ENCODE data around the gene PI4K2A.

Gene PI4K2A

GRCh38 chr10:97648562-97649404 is 8.3 kb downstream of the PI4K2A start:
- peak; percentile 92 for ATAC-seq

DNA sequence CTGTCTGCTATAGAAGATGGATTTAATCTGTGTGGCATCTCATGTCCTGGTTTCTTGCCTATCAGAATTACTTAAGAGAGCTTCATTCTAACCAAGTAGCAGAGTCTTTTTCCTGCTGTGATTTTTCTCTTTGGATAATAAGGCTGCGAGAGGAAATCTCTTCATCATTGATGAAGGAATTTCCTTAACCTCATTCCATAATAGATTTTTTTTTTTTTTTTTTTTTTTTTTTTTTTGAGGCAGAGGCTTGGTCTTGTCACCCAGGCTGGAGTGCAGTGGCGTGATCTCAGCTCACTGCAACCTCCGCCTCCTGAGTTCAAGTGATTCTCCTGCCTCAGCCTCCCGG is 8.9 kb downstream of the PI4K2A start:
- peak; percentile 11; the same call in 2 of the 3 replicates for ATAC-seq

More at GRCh38 chr10:97648562-97649404, 8.3 kb downstream of the PI4K2A start:
- no peak for TF ChIP-seq ZNF70 (CRISPR knock-in tag; IDR thresholded peaks at IDR 0.05)
- no peak for TF ChIP-seq CSDC2 (CRISPR knock-in tag; IDR thresholded peaks at IDR 0.05)
- no peak for TF ChIP-seq CSRNP3 (CRISPR knock-in tag; IDR thresholded peaks at IDR 0.05)
- no peak for TF ChIP-seq BACH2 (CRISPR knock-in tag; IDR thresholded peaks at IDR 0.05; ENCODE audit: borderline replicate concordance)
- TF ChIP-seq ZFP30 (CRISPR knock-in tag; IDR thresholded peaks at IDR 0.05) = no peak
- no peak for TF ChIP-seq ARNTL (CRISPR knock-in tag; IDR thresholded peaks at IDR 0.05; ENCODE audit: borderline replicate concordance, low read depth)
- TF ChIP-seq, protein P1, sequence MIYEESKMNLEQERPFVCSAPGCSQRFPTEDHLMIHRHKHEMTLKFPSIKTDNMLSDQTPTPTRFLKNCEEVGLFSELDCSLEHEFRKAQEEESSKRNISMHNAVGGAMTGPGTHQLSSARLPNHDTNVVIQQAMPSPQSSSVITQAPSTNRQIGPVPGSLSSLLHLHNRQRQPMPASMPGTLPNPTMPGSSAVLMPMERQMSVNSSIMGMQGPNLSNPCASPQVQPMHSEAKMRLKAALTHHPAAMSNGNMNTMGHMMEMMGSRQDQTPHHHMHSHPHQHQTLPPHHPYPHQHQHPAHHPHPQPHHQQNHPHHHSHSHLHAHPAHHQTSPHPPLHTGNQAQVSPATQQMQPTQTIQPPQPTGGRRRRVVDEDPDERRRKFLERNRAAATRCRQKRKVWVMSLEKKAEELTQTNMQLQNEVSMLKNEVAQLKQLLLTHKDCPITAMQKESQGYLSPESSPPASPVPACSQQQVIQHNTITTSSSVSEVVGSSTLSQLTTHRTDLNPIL (CRISPR knock-in tag; IDR thresholded peaks at IDR 0.05; ENCODE audit: low read depth) = no peak
- no peak for TF ChIP-seq ZNF565 (CRISPR knock-in tag; conservative IDR thresholded peaks at IDR 0.05; ENCODE audit: low read depth)
- no peak for TF ChIP-seq TCF4 (CRISPR knock-in tag; IDR thresholded peaks at IDR 0.05; ENCODE audit: borderline replicate concordance)
- no peak for TF ChIP-seq OSR1 (CRISPR knock-in tag; IDR thresholded peaks at IDR 0.05)
- TF ChIP-seq ISL1 (CRISPR knock-in tag; IDR thresholded peaks at IDR 0.05) = no peak
- TF ChIP-seq ZNF8 (CRISPR knock-in tag; IDR thresholded peaks at IDR 0.05) = no peak
- no peak for TF ChIP-seq POU6F1 (CRISPR knock-in tag; IDR thresholded peaks at IDR 0.05; ENCODE audit: borderline replicate concordance, low read depth)
- TF ChIP-seq PPARA (CRISPR knock-in tag; IDR thresholded peaks at IDR 0.05; ENCODE audit: borderline replicate concordance) = no peak
- TF ChIP-seq GLIS3 (CRISPR knock-in tag; IDR thresholded peaks at IDR 0.05) = no peak
- TF ChIP-seq TOX (CRISPR knock-in tag; IDR thresholded peaks at IDR 0.05; ENCODE audit: borderline replicate concordance) = no peak
- TF ChIP-seq SNAI2 (CRISPR knock-in tag; IDR thresholded peaks at IDR 0.05) = no peak

GRCh38 chr10:97650726-97651125 is 10.3 kb downstream of the PI4K2A start:
- no peak for ATAC-seq

More at GRCh38 chr10:97650726-97651125, 10.3 kb downstream of the PI4K2A start:
- TF ChIP-seq PPARA (CRISPR knock-in tag; IDR thresholded peaks at IDR 0.05; ENCODE audit: borderline replicate concordance) (no peak), OSR1 (CRISPR knock-in tag; IDR thresholded peaks at IDR 0.05) (no peak), ARNTL (CRISPR knock-in tag; IDR thresholded peaks at IDR 0.05; ENCODE audit: borderline replicate concordance, low read depth) (no peak), POU6F1 (CRISPR knock-in tag; IDR thresholded peaks at IDR 0.05; ENCODE audit: borderline replicate concordance, low read depth) (no peak), PATZ1 (CRISPR knock-in tag; IDR thresholded peaks at IDR 0.05; ENCODE audit: borderline replicate concordance) (no peak)
- TF ChIP-seq, protein P1 (CRISPR knock-in tag; IDR thresholded peaks at IDR 0.05; ENCODE audit: low read depth) = no peak
